SU-DHL-6 (cell line): ENCODE data around the gene GRM7.
"Not testable (repeated sequence)": the region's sequence is repeated elsewhere in the genome, so short reads cannot be mapped to it uniquely, and the experiment has no call there.

Experiments
- H2AFZ ChIP-seq: fragments of 200-600 bp; sonication (generic); 2 replicates; pipeline ENCODE4 v1.6.1; 2014; ENCODE audit warnings: low read depth, mild to moderate bottlenecking, moderate library complexity, mixed read lengths, antibody characterized with exemption, low read length; ENCODE audit not compliant: severe bottlenecking
- H3F3A ChIP-seq: fragments of 200-600 bp; shearing (Covaris generic); 2 replicates; pipeline ENCODE4 v1.6.0; 2016; ENCODE audit warnings: antibody characterized with exemption, mild to moderate bottlenecking; ENCODE audit not compliant: insufficient read depth
- H3K27ac ChIP-seq: fragments of 200-600 bp; sonication (generic); 2 replicates; pipeline ENCODE4 v1.5.1; 2016; ENCODE audit warnings: low read depth, mild to moderate bottlenecking, low read length, moderate library complexity, mixed read lengths
- H3K27me3 ChIP-seq: fragments of 200-600 bp; sonication (generic), shearing (Covaris generic); 2 replicates; pipeline ENCODE4 v1.6.0; 2014; ENCODE audit warnings: mild to moderate bottlenecking, low read length
- H3K36me3 ChIP-seq: fragments of 200-600 bp; sonication (generic); 2 replicates; pipeline ENCODE4 v1.6.1; 2014; ENCODE audit warnings: mild to moderate bottlenecking, low read length, mixed read lengths
- H3K4me2 ChIP-seq: fragments of 300-600, 200-600 bp; shearing (Covaris generic), sonication (generic); 2 replicates; pipeline ENCODE4 v1.6.0; 2014; ENCODE audit warnings: low read length, low read depth, mild to moderate bottlenecking; ENCODE audit not compliant: poor library complexity, severe bottlenecking
- H3K4me3 ChIP-seq: fragments of 200-600 bp; sonication (generic); 2 replicates; pipeline ENCODE4 v1.5.1; 2014; ENCODE audit warnings: antibody characterized with exemption, low read length, mild to moderate bottlenecking, mixed read lengths; ENCODE audit not compliant: insufficient read depth, poor library complexity, severe bottlenecking
- H3K79me2 ChIP-seq: fragments of 200-600 bp; sonication (generic); 2 replicates; pipeline ENCODE4 v1.6.1; 2014; ENCODE audit warnings: mild to moderate bottlenecking, low read length, moderate library complexity; ENCODE audit not compliant: insufficient read depth
- H3K9ac ChIP-seq: fragments of 200-600 bp; sonication (generic); 2 replicates; pipeline ENCODE4 v1.7.0; 2014; ENCODE audit warnings: mild to moderate bottlenecking, low read length
- H3K9me2 ChIP-seq: fragments of 200-600 bp; sonication (generic); replicated peaks from 2 replicates; pipeline ENCODE4 v1.6.1; 2014; ENCODE audit warnings: low read length; ENCODE audit not compliant: insufficient read depth
- H3K9me3 ChIP-seq: fragments of 200-600 bp; sonication (generic); 2 replicates; pipeline ENCODE4 v1.6.1; 2014; ENCODE audit warnings: low read length, mixed read lengths; ENCODE audit not compliant: insufficient read depth
- H4K20me1 ChIP-seq: fragments of 200-600 bp; sonication (generic); 2 replicates; pipeline ENCODE4 v1.6.1; 2014; ENCODE audit warnings: low read depth, mild to moderate bottlenecking, antibody characterized with exemption, low read length, moderate library complexity, mixed read lengths
- EZH2phosphoT487 ChIP-seq: fragments of 200-600 bp; sonication (generic), shearing (Covaris generic); conservative IDR thresholded peaks from 2 replicates; pipeline ENCODE4 v1.6.1; 2018; ENCODE audit warnings: mild to moderate bottlenecking, antibody characterized with exemption, low read length, moderate library complexity, mixed read lengths
- TF ChIP-seq, protein P1 (sequence below): fragments of 200-600 bp; sonication (generic); IDR thresholded peaks from one replicate; pipeline ENCODE4 v1.5.1; 2017; ENCODE audit warnings: antibody characterized with exemption, mild to moderate bottlenecking, low read length, moderate library complexity; ENCODE audit not compliant: insufficient read depth, poor library complexity, severe bottlenecking

GRM7 gene

DNA sequence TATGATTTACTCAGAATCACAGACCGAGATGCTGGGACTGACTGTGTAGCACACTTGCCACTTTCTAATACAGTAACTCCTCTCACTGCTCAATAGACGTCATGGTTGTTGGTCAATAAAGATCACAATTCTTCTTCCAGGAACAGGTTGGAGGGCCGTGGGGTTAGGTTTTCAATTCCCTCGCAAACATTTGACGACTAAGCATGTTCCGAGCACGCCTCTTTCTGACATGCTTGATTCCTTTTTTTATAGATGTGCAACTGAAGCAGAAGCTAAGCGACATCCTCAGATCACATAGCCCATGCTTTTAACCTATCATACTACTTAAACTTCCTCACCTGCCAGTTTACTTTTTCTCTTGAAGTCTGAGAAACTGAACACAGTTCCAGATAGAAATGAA, 61.0 kb downstream of the GRM7 start:
- no peaks in the 10 kb centered on the region for H3F3A ChIP-seq
- TF ChIP-seq EZH2phosphoT487: no peak
- TF ChIP-seq, protein P1, sequence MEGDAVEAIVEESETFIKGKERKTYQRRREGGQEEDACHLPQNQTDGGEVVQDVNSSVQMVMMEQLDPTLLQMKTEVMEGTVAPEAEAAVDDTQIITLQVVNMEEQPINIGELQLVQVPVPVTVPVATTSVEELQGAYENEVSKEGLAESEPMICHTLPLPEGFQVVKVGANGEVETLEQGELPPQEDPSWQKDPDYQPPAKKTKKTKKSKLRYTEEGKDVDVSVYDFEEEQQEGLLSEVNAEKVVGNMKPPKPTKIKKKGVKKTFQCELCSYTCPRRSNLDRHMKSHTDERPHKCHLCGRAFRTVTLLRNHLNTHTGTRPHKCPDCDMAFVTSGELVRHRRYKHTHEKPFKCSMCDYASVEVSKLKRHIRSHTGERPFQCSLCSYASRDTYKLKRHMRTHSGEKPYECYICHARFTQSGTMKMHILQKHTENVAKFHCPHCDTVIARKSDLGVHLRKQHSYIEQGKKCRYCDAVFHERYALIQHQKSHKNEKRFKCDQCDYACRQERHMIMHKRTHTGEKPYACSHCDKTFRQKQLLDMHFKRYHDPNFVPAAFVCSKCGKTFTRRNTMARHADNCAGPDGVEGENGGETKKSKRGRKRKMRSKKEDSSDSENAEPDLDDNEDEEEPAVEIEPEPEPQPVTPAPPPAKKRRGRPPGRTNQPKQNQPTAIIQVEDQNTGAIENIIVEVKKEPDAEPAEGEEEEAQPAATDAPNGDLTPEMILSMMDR: no peak
- H3K4me3 ChIP-seq: no peak overlapping the region
- no peaks in the 10 kb centered on the region for H3K27me3 ChIP-seq
- no peak overlapping the region for H2AFZ ChIP-seq
- no peaks in the 10 kb centered on the region for H3K9me3 ChIP-seq
- H3K36me3 ChIP-seq: no peaks in the 10 kb centered on the region
- no peak overlapping the region for H3K27ac ChIP-seq
- H3K4me2 ChIP-seq: no peak overlapping the region
- H3K79me2 ChIP-seq: no peaks in the 10 kb centered on the region
- no peak overlapping the region for H3K9ac ChIP-seq
- no peaks in the 10 kb centered on the region for H4K20me1 ChIP-seq
- H3K9me2 ChIP-seq: no peaks in the 10 kb centered on the region

DNA sequence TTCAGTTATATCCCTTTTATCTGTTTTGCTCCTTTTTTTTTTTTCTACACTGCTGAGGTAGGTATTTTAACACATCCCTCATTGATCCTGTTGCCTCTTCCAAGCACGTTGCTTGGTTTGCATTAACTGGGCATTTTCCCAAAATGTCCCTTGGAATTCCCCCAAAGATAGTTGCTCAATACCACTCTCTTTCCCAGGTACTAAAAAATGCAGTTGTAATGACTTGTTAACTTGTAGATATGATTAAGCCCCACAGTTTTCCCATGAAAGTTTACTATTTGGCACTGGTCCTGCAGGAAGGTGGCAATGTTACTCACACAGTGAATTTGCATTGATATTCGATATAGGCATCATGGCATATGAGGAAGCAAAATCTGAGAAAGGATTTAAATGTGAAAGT, 67.1 kb downstream of the GRM7 start:
- no peak for TF ChIP-seq EZH2phosphoT487
- TF ChIP-seq, protein P1: no peak
- H4K20me1 ChIP-seq: no peaks in the 10 kb centered on the region
- H3K4me2 ChIP-seq: no peak overlapping the region
- no peaks in the 10 kb centered on the region for H3K9me2 ChIP-seq
- no peaks in the 10 kb centered on the region for H3K9me3 ChIP-seq
- no peaks in the 10 kb centered on the region for H3K27me3 ChIP-seq
- H3K27ac ChIP-seq: no peak overlapping the region
- H3K36me3 ChIP-seq: no peaks in the 10 kb centered on the region
- no peaks in the 10 kb centered on the region for H3K79me2 ChIP-seq
- H3K4me3 ChIP-seq: no peak overlapping the region
- no peaks in the 10 kb centered on the region for H3F3A ChIP-seq
- H3K9ac ChIP-seq: no peak overlapping the region
- H2AFZ ChIP-seq: no peak overlapping the region

- H3K27ac ChIP-seq: no peak overlapping the region
- no peaks in the 10 kb centered on the region for H3K79me2 ChIP-seq
Observed at GRCh38 chr3:6929918-6930317, 69.0 kb downstream of the GRM7 start.

GRCh38 chr3:6935418-6935817, 74.5 kb downstream of the GRM7 start:
- H3K9ac ChIP-seq, H3F3A ChIP-seq, H3K79me2 ChIP-seq, H3K27ac ChIP-seq, H4K20me1 ChIP-seq, H3K4me3 ChIP-seq, H3K36me3 ChIP-seq, H3K4me2 ChIP-seq, H3K9me3 ChIP-seq, H3K9me2 ChIP-seq, H3K27me3 ChIP-seq, H2AFZ ChIP-seq: not testable (repeated sequence)

More at GRCh38 chr3:6929918-6930317, 69.0 kb downstream of the GRM7 start:
- H3K4me2 ChIP-seq: no peak overlapping the region
- H3K9ac ChIP-seq: no peak overlapping the region
- no peaks in the 10 kb centered on the region for H3K27me3 ChIP-seq
- no peaks in the 10 kb centered on the region for H3F3A ChIP-seq
- no peaks in the 10 kb centered on the region for H3K9me2 ChIP-seq
- no peaks in the 10 kb centered on the region for H4K20me1 ChIP-seq
- no peaks in the 10 kb centered on the region for H3K36me3 ChIP-seq
- H3K4me3 ChIP-seq: no peak overlapping the region
- no peaks in the 10 kb centered on the region for H3K9me3 ChIP-seq
- TF ChIP-seq, protein P1: no peak
- TF ChIP-seq EZH2phosphoT487: no peak
- H2AFZ ChIP-seq: no peak overlapping the region
